Brain pericyte (primary cell): ENCODE data around the gene BRD3OS.

Source experiments
- DNase-seq: peaks from one replicate; pipeline ENCODE4 v3.0.0-alpha.2; 2012; ENCODE audit warnings: low read depth, low spot score

BRD3OS gene

DNA sequence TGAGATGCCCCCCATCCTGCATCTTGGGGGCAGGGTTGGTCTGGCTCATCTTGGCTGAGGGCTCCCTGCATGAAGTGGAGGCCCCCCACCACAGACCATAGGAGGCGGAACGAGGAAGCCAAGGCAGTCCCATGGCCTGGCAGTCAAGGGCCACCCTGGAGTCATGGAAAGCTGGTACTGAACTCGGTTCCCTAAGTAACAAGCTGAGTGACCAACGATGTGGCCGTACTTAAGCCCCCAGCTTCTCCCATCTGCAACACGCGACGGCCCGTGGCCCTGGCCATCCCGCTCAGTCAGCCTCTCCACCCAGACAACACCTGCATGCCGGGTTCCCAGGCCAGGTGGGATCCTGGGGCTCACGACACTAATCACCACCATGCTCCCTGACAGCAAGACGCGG, 25.4 kb downstream of the BRD3OS start:
- DNase-seq, result no peak

DNA sequence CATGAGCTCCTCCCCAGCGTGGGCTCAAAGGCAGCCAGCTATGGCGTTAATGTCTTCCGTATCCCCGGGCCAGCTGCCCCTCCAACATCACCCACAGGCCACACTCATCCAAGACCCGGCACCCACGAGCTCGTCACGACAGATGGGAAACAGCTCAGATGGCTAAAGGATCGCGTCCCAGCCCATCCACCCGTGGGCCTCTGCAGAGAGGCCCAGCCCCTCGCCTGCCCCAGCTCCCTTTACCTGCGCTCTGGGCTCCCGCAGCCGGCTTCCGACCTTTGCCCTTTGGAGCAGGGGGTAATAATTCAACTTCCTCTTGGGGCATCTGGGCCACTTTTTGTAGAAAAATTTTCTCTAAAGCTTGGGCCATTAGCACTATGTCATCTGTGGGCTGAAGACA, 26.0 kb downstream of the BRD3OS start:
- no peak for DNase-seq

DNA sequence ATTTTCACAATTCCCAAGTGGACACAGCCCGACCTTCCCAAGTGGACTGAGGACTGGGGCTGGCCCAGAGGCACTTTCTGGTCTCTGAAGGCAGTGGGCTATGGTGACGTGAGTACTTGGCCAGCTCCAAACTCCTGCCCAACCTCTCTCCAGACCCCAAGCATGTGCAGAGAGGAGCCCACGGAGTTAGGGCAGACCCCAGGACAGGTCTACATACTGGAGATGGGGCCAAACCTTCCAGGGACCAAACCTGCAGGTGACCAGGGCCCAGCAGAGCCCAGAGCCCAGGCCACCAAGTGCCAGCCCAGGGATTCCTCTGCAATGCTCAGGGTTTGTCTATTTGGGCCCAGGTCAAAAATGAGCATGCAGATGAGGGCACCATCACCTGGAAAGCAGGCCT, 27.2 kb downstream of the BRD3OS start:
- DNase-seq, result no peak

DNA sequence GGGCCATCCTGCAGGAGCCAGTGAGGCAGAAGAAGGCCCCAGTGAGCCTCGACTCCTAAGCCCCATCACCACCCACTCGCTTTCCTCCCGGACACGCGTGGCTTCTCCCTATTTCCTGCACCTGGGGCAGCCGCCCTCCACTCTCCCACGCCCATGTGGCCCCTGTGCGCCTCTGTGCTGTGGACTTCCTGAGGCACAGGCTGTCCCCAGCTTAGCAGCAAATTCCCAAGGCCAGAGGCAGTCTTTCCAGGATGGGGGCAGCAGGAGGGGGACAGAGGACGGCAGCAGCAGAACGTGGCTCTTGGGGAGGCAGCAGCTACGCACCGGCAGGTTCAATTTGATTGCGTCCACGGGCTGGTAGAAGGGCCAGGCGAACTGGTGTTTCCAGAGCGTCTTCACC, 27.7 kb downstream of the BRD3OS start:
- no peak for DNase-seq

DNA sequence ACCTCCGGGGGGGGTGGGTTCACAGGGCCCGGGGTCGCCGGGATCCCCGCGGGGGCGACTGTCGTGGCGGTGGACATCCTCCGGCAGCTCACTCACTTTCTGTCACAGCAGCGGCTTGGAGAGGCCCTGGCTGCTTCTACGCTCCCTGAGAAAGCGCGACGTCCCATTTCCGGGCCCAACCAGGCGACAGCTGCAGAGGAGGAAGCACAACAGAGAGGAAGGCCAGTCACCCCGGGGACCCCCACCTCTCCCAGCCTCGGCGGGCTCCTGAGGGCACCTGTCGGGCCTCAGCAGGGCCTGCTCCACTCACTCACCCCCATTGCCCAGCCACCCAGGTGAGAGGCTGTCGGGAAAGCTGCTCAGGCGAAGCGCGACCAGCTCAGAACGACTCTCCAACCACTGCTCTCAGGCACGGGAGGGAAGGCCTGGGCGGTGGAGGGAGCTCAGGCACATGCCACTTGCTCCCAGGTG, 28.2 kb downstream of the BRD3OS start:
- no peak for DNase-seq

DNA sequence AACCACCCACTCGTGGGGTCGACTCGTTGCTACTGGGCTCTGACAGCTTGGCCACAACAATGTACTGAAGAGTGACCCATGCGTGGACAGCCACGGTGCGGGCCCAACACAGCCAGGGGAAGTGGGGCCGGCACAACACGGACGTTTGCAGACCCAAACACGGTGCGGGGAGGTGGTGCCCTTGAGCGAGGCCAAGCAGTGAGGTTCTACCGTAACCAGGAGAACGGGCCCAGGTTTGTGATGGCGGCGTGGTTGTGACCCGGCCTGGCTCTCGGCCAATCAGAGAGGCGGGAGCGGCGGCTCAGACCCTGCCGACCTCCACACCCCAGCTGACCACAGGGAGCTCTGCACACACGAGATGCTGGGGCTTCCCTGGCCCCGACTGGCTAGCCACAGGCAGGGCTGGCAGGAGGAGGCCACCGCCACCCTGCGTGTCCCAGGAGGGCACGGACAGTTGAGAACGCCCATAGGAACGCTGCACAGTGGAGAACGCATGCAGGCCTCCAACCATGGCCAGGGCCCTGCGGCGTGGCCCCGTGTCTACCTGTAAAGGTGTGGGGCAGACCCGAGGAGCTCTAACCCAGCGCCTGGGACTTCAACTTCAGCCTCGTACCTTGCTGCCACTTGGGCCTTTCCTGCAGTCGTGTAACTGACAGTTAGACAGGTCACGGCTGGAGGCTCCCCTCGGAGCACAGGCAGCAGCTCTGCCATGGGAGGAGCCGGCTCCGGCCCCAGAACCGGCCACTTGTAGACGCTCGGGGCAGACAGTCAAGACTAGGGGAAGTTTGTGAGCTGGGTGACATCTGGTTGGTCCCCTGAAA, 28.9 kb downstream of the BRD3OS start:
- no peak for DNase-seq

DNA sequence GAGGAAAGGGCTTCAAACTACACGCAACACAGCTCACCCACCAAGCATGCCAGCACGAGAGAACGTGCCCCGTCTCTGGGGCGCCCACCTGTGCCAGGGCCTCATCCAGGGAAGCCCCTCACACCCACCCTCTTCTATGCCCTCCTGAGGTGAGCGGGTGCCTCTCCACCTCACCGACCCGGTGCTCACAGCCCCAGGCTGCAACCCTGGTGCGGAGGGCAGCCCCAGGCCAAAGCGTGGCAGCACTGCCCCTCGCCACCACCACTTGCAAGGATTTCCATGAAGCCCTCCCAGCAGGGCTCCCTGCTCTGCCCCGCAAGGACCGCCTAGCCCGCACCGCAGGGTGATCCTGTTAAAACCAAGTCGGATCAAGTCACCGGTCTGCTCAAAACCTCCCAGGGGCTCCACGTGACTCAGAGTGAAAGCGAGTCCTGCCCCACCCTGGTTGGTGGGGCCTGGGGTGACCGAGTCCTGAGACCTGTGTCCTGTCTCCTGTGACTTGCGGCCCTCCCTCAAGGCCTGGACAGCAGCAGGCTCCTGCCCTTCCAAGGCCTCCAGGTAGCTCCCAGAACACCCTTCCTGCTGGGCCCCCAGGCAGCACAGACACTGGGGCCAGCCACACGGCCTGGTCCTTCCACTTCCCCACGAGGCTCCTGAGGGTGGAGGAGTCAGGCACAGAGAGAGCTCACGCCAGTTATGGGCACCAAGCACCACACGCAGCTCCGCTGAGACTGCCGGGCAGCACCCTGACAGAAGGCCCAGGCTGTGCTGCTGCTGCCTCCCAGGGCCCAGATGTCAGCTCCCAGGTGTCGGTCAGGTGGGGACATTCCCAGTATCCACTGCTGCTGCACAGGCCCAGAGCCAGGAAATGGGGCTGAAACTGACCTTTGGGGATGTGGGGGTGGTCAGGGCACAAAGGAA, 29.9 kb downstream of the BRD3OS start:
- DNase-seq, result no peak

DNA sequence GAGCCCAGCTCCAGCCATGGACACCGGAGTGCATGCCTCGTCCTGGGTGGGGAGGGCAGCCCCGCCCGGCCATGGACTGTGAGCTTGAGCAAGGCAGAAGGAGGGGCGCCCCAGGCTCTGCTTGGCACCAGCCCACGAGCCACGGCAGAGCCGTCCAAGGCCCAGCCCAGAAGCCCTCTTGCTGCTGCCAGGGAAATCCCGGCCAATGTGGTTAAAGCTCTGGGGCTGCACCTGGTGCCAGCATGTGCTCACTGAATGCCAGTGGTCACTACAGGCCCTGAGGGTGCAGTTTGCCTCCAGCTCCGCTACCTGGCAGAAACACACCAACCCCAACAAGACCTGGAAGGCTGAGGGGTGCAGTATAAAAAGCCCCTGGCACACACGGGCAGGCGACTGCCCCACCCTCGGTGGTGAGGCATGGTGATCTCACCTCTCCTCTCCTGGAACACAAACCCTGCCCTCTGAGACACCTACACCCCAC, 30.7 kb downstream of the BRD3OS start:
- no peak for DNase-seq

DNA sequence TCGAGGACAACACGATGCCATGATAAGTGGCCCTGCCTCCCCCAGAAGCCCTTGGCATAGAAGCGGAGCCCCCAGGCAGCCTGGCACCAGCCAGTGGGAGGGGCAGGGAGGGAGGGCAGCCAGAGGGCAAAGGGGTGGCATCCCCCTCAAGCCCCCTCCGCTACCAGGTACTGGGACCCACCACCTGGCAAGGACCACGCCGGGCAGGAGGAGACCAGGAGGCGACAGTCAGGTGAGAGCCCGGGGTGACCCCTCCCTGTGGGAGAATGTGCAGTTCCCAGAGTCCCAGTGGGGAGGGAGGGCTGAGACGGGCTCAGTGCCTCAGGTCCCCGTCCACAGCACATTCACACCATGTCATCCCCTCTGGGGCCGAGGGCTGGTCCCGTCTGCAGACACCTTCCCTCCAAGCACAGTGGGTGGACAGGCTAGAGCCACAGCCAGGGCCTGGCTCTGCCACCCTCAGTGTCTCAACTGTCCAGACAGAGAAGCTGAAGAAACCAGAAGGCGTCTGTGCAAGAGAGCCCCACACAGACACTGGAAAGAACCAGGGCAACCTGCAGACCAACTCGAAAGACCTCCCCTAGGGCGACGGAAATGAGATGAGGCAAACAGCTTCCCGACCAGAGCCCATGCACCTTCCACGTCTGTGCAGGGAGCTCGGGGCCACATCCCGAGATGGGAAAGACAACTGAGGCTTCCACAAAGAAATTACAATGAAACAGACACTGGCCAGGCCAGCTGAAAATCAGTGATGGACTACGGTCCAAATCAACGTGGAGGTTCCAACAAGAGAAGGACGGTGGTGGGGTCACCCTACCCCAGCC, 31.4 kb downstream of the BRD3OS start:
- DNase-seq, result no peak

DNA sequence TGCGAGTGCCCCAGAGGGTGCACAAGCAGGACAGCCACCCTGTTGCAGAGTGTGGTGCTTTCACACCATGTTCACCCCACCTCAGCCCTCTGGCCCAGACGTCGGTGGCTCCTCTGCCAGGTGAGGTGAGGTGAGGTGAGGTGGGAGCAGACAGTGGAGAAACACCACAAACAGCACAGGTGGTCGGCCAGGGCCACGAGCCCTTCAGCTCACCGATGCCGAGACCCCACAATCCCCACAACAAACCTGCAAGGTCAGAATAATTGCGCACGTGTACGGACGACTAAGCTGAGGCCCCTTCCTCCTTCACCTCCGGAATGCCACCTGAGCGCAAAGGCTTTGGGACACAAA, 32.0 kb downstream of the BRD3OS start:
- DNase-seq, result no peak

DNA sequence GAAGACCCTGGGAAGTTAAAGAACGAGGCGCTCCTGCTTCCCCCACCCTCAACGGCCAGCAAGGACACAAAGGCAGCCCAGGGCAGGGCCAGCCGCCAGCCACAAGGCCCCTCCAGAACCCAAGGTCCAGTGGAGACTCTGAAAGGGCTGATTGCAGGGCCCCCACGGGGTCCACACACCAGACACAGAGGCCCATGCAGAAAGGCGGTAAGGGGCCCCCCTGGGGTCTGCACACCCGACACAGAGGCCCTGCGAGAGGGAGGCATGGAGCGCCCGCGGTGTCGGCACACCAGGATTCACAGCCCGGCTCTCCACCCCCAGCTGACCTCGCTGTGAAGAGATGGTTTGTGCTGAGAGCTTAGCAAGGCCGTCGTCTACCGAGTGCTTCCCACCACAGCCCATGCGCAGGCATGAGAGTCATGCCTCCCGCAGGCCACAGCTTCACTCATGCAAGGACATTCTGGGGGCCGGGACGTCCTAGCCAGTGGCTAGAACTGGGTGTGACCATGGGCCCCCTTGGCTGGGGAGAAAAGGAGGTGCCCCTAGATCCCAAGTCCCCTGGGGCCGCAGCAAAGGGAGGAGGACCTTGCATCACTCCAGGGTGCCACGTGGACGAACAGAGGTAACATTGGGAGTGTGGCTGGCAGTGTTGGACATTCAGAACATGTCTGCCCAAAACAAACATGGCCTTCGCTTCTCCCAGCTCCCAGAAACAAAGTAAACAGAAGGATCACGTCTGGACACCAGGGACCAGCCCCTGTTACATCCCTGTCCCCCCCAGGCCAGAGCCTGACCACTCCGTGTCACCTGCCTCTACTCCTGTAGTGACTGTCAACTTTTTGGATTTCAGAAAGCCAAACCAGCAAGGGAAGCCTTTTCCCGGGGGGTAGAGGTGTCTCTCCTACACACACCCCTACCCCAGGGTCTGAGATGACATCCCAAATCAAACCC, 32.7 kb downstream of the BRD3OS start:
- no peak for DNase-seq

DNA sequence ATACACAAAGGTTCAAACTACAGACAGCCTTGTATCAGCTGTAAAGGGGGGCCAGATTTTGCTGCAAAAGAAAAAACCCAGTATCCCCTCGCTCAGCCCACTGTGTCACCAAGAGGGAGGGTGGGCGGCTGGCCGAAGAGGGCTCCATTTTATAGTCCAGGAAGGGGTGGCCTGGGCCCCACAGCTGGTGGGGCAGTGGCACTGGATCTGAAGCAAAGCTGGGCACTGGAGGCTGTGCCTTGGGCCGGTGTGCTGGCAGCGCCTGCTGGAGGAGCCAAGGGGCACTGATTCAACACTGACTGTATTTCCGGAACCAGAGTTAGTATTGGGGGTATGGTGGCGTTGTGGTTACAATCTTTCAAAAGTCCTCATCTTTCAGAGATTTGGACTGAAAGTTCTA, 33.4 kb downstream of the BRD3OS start:
- no peak for DNase-seq

DNA sequence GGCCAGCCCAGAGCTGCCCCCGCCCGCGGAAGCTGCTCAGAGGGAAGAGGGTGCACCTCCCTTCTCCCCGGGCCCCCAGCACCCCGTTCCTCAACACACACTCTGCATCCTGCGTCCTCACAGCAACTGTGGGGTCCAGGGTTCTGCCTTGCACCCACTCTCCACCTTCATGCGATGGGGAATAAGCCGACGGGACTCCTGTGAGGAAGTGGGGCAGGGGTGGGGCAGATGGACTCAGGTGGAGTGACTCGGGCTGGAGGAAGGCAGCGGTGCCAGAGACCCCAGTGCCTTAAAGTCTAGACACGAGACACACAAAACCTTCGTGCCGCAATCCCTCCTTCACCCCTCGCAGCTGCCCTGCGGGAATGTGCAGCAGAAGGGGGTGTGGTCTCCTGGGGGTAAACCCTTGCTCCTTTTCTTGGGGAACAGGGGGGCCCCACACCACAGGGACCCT, 33.9 kb downstream of the BRD3OS start:
- no peak for DNase-seq

DNA sequence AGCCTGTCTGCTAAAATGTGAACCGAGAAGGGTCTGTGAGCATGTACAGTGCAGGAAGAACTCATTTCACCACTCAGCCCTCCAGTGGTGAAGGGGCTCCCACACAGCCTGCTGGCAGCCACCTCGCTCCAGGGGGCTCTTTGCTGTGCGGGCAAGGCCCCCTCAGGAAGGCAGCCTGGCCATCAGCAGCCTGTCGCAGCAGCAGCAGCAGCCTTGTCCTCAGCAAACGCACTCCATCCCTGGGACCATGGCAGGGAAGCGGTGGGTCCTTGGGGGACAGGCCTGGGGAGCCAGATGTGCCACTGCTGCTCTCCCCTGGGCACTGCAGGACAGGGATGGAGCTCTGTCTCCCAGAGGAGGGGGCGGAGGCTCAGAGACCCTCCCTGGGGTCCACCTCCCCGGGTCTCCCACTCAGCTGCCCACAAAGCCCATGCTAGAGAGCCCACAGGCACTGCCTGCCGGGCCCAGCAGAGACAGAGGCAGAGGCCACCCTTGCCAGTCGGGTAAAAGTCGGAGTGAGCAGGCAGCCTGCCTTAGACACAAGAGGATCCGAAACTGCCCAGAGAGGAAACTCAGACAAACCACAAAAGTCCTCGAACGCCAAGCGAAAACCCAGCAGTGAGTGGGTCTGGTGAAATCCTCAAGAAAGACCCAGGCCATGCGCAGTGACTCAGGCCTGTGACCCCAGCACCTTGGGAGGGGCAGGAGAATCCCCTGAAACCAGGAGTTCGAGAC, 34.5 kb downstream of the BRD3OS start:
- DNase-seq, result no peak

DNA sequence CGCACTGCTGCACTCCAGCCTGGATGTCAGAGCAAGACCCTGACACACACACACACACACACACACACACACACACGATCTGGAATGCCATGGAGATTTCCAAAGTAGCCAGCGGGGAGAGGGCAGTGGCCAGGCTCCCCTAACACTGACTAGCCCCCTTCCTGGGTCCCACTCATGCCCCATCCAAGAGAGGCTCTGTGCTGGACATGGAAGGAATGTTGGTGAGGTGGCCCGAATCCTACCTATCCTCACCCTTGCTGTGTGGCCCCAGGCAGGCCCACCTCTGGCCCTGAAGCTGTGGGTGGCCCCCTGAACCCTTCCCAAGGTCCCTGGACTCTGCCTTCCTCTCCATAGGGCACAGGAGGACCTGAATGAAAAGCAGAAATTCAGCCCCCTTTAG, 35.3 kb downstream of the BRD3OS start:
- no peak for DNase-seq

DNA sequence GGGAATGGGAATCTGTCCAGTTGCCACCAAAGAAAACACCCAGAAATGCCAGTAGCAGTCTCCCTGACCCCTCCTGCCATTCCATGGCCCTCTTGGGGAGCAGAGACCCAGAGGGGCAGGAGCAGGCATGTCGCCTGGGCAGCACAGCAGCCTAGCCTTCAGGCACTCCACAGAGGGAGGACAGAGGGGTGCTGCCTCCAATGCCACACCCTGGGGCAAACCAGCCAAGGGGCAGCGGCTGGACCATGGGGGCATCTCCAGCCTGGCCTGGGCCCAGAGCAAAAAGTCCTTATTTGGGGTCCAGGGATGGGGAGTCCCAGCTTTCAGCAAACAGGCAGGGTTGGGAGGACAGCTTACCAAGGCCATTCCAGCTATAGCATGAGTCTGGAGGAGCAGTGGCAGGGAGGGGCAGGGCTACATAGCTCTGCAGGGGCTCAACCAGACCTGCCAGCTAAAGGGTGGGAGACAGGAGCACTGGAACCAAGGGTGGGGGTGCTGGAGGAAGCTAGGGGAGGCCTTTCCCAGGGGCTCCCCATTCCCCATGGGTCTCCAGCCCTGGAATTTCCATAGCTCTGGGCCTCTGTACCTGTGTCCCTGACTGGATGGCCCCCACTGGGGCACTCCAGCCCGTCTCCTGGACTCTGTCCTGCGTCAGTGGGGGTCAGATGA, 35.9 kb downstream of the BRD3OS start:
- no peak for DNase-seq

DNA sequence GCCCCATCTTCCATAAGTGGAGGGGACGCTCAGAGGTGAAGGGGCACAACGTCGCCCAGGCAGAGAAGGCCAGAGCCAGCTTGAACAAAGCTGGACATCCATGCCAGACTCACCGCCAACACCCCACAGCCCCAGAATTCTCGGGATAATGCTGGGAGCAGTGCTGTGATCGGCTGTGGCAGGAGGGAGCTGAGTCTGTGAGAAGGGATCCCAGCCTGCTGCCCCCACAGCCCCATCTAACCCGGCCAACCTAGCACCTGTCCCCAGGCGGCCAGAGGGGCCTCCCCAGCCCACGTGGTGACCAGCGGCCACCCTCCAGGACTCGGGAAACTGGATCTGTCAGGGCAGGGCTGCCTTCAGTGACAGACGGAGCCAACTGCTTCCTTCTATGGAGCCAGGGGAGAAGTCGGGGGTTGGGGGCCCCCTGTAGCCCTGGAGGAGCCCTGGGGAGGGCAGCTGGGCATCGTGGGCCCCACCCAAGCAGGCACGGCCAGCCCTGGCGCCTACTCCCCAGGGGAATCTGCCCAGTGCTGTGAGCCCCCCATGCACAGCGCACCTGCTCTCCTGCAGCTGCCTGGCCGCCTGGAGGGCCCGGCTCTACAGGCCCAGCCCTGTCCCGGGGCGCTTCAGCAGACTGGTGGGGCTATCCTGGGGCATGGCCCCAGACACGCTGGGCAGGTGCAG, 36.5 kb downstream of the BRD3OS start:
- DNase-seq, result no peak

DNA sequence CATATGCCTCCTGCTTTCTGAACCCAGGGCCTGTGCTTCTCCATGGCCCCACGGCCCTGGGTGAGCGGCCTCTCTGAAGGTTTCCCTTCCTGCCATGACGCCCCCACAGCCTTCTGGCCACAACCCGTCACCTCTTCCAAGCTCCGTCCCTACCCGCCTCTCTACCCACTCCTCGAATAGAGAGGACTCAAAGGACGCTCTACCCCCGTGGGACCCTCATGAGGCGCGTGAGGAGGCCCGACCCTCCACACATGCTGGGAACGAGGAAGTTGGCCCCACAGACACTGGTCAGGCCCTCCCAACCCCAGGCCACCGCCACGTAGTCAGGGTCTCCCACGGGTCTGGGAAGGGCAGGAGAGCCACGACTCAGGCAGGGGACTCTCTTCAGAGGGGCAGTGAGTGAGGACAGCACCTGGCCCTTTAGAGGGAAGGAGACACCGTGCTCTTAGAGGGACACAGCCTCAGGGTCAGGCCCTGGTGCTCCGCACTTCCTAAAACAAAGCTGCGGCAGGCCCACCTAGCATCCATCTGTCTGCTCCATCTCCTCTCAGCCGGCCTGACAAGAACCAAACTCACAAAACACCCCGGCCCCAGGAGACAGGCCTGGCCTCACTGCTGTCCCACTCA, 37.3 kb downstream of the BRD3OS start:
- DNase-seq, result no peak
